ENCODE data around the gene ALKBH8. TPM values are rescaled to one million over a fixed set of nuclear protein-coding genes. Genes with fewer than 3 reads are reported as not detected.

ALKBH8 gene
- total and polyA plus RNA-seq, 2 of the 13 experiments (the other 11 are each of a cell fraction or from before 2014, with no cell fraction given) = 2.4 to 9.1 TPM

GRCh38 chr11:107565219-107565937 lies at the start of gene ALKBH8 (continued):
- no peak for TF ChIP-seq E2F2 (CRISPR knock-in tag; IDR thresholded peaks at IDR 0.05; ENCODE audit: borderline replicate concordance)
- no peak for TF ChIP-seq TEF (CRISPR knock-in tag; IDR thresholded peaks at IDR 0.05)
- no peak for TF ChIP-seq MBD4 (IDR thresholded peaks at IDR 0.05; ENCODE audit: borderline replicate concordance, low read length)
- TF ChIP-seq ZNF232 (CRISPR knock-in tag; IDR thresholded peaks at IDR 0.05; ENCODE audit: borderline replicate concordance) = no peak
- TF ChIP-seq CBFB (CRISPR knock-in tag; IDR thresholded peaks at IDR 0.05) = 0 out of 2 replicates have a peak, but pooled peaks have one; percentile 25
- no peak for TF ChIP-seq ZNF354B (CRISPR knock-in tag; IDR thresholded peaks at IDR 0.05)
- no peak for TF ChIP-seq ZNF121 (CRISPR knock-in tag; IDR thresholded peaks at IDR 0.05)
- peak; percentile 87 for TF ChIP-seq GATAD1 (CRISPR knock-in tag; IDR thresholded peaks at IDR 0.05)
- no peak for TF ChIP-seq GMEB2 (CRISPR knock-in tag; IDR thresholded peaks at IDR 0.05; ENCODE audit: low read depth)
- no peak for TF ChIP-seq TRAFD1 (CRISPR knock-in tag; IDR thresholded peaks at IDR 0.05; ENCODE audit: borderline replicate concordance)
- peak; percentile 91 for TF ChIP-seq SAP130 (CRISPR knock-in tag; IDR thresholded peaks at IDR 0.05; ENCODE audit: low read depth)
- TF ChIP-seq NFKB2 (CRISPR knock-in tag; IDR thresholded peaks at IDR 0.05; ENCODE audit: borderline replicate concordance) = peak; percentile 57; the same call in 1 of the 2 replicates
- no peak for TF ChIP-seq ZNF30 (CRISPR knock-in tag; IDR thresholded peaks at IDR 0.05)
- 0 out of 2 replicates have a peak, but pooled peaks have one; percentile 30 for TF ChIP-seq ZIK1 (CRISPR knock-in tag; IDR thresholded peaks at IDR 0.05; ENCODE audit: borderline replicate concordance, low read depth)
- no peak for TF ChIP-seq ZNF205 (CRISPR knock-in tag; IDR thresholded peaks at IDR 0.05)
- TF ChIP-seq CC2D1A (CRISPR knock-in tag; IDR thresholded peaks at IDR 0.05) = no peak
- TF ChIP-seq ZNF496 (CRISPR knock-in tag; IDR thresholded peaks at IDR 0.05; ENCODE audit: insufficient replicate concordance) = no peak
- TF ChIP-seq FOXK1 (CRISPR knock-in tag; IDR thresholded peaks at IDR 0.05; ENCODE audit: borderline replicate concordance, low read depth) = no peak; the same call in 1 of the 2 replicates
- TF ChIP-seq NFIB (CRISPR knock-in tag; IDR thresholded peaks at IDR 0.05; ENCODE audit: borderline replicate concordance) = no peak
- no peak for TF ChIP-seq ATF3 (CRISPR knock-in tag; IDR thresholded peaks at IDR 0.05)
- TF ChIP-seq ZNF740 (CRISPR knock-in tag; IDR thresholded peaks at IDR 0.05) = no peak
- TF ChIP-seq ZNF784 (CRISPR knock-in tag; IDR thresholded peaks at IDR 0.05; ENCODE audit: borderline replicate concordance) = 0 out of 2 replicates have a peak, but pooled peaks have one; percentile 56
- TF ChIP-seq ONECUT2 (CRISPR knock-in tag; IDR thresholded peaks at IDR 0.05) = no peak
